Measurements from ENCODE around the gene IL17RA. TPM values are rescaled to one million over a fixed set of nuclear protein-coding genes. Genes with fewer than 3 reads are reported as not detected.

IL17RA gene
- 5.4 and 5.9 TPM in 2 replicates for total RNA-seq

GRCh38 chr22:17084554-17085276 lies at the start of gene IL17RA:
Gene IL17RA (plus strand): TSS chr22:17085000. CDS start chr22:17085092, 92 bp downstream.

GRCh38 chr22:17121233-17122195 lies 36.7 kb downstream of the IL17RA start, which contains the start of gene TMEM121B:
Gene TMEM121B (minus strand): TSS chr22:17121360. CDS start chr22:17121127, 233 bp downstream.

DNA sequence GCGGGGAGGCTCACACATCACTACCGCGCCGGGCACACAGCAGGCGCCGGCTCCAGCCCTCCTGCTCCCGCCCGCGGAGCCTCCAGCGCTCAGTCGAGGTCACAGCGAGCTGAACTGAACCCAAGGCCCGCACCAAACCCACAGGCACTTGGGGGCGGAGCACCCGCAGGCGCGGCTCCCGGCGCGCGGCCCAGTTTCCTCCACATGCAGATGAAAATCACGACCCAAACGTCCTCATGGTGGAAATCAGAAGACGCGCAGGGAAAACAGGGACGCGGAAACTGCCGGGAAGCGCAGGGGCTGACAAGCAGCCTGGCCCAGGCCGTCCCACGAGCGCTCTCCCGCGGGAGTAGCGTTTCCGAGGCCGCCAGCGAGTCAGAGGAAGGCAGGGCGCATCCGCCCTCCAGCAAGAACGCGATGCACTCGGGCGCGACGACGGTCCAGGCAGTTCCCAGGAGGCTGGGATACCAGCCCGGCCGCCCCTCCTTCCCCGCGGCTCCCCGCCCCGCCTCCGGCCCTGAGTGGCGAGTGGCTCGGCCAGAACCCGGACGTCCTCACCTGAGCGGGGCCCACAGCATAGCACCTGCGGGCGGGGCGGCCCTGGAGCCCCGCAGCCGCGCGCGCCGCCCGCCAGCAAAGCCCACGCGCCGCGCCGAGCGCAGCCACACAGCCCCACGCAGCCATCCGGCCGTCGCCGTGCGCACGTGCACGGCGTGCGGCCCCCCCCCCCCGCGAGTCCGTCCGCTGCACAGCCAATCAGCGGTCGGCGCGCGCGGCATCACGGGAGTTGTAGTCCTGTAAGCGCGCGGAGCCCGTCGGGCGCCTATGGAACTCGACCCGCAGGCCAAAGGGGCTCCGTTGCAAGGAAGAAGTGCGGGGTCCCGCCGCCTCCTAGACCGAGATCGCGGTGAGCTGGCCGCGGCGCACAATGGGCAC lies 74.0 kb downstream of the IL17RA start, which contains the start of gene HDHD5:
Gene HDHD5, minus strand, starts transcription at position 710 of the 936 bp plus-strand sequence. Its CDS starts 26 bp downstream, at position 684.

Other genes starting within 250 kb of the IL17RA start
- not detected in 2 replicates for gene GAB4, start 76.8 kb upstream of the IL17RA start, total RNA-seq
- gene TMEM121B, start 36.4 kb downstream of the IL17RA start, total RNA-seq: under 0.01 and 0.09 TPM in 2 replicates
- gene HDHD5, start 74.3 kb downstream of the IL17RA start, total RNA-seq: 28.0 and 33.3 TPM in 2 replicates
- gene ADA2, start 134.4 kb downstream of the IL17RA start, total RNA-seq: 0.30 and 15.0 TPM in 2 replicates